ENCODE results near the gene EFCAB6. TPM values are rescaled to one million over a fixed set of nuclear protein-coding genes. Genes with fewer than 3 reads are reported as not detected.

The EFCAB6 gene
- total RNA-seq, 6 donors from 2014 or later = 2.4 to 94.3 (median 6.6) TPM

- H3K36me3 ChIP-seq = no peaks in the 10 kb centered on the region
- H3K27me3 ChIP-seq = no peaks in the 10 kb centered on the region
- WGBS, 2 donors = 80 to 81% methylated on average over 10 to 11 of the region's 11 CpGs
- H3K9me3 ChIP-seq = peaks cover 0 to 10% (median 0%) of the 10 kb centered on the region in 4 donors
- no peak overlapping the region for H3K4me3 ChIP-seq
- ATAC-seq (ENCODE audit: low FRiP score in 2 of 2) = no peak
- TF ChIP-seq POLR2AphosphoS5 (IDR thresholded peaks at IDR 0.05) (no peak), CTCF (IDR thresholded peaks at IDR 0.05) (no peak), POLR2A (IDR thresholded peaks at IDR 0.05) (no peak), EP300 (IDR thresholded peaks at IDR 0.05) (no peak)
- H3K27ac ChIP-seq = no peak overlapping the region
- no peaks in the 10 kb centered on the region for H3K4me1 ChIP-seq
- DNase-seq = peak in 1 of 2 donors; percentile 30
Measured at GRCh38 chr22:43555561-43556515, 256.3 kb downstream of the EFCAB6 start.

GRCh38 chr22:43554694-43555365, 257.3 kb downstream of the EFCAB6 start:
- no peak overlapping the region for H3K27ac ChIP-seq

GRCh38 chr22:43554259-43554636, 257.9 kb downstream of the EFCAB6 start:
- no peak overlapping the region for H3K27ac ChIP-seq
- H3K9me3 ChIP-seq = peaks cover 0 to 10% (median 0%) of the 10 kb centered on the region in 4 donors
- no peak for TF ChIP-seq CTCF (IDR thresholded peaks at IDR 0.05)
- no peak for TF ChIP-seq POLR2AphosphoS5 (IDR thresholded peaks at IDR 0.05)
- TF ChIP-seq EP300 (IDR thresholded peaks at IDR 0.05) = no peak
- no peak for TF ChIP-seq POLR2A (IDR thresholded peaks at IDR 0.05)
- 76 to 96% methylated on average over 6 of the region's 6 CpGs for WGBS, 2 donors
- H3K4me3 ChIP-seq = no peak overlapping the region
- no peaks in the 10 kb centered on the region for H3K36me3 ChIP-seq
- DNase-seq (no peak), ATAC-seq (ENCODE audit: low FRiP score in 2 of 2) (no peak)
- no peaks in the 10 kb centered on the region for H3K4me1 ChIP-seq
- H3K27me3 ChIP-seq = no peaks in the 10 kb centered on the region

More at GRCh38 chr22:43554694-43555365, 257.3 kb downstream of the EFCAB6 start:
- no peaks in the 10 kb centered on the region for H3K36me3 ChIP-seq
- ATAC-seq (ENCODE audit: low FRiP score in 2 of 2) (no peak), DNase-seq (peak in 1 of 2 donors; percentile 45)
- no peak overlapping the region for H3K4me3 ChIP-seq
- WGBS, 2 donors = 84 to 90% methylated on average over 17 of the region's 17 CpGs
- H3K9me3 ChIP-seq = peaks cover 0 to 10% (median 0%) of the 10 kb centered on the region in 4 donors
- no peaks in the 10 kb centered on the region for H3K27me3 ChIP-seq
- no peak for TF ChIP-seq POLR2AphosphoS5 (IDR thresholded peaks at IDR 0.05)
- TF ChIP-seq EP300 (IDR thresholded peaks at IDR 0.05) = no peak
- TF ChIP-seq CTCF (IDR thresholded peaks at IDR 0.05) = no peak
- no peak for TF ChIP-seq POLR2A (IDR thresholded peaks at IDR 0.05)
- no peaks in the 10 kb centered on the region for H3K4me1 ChIP-seq

GRCh38 chr22:43553451-43554258, 258.4 kb downstream of the EFCAB6 start:
- ATAC-seq (ENCODE audit: low FRiP score in 2 of 2) (no peak), DNase-seq (peak in 1 of 2 donors; percentile 26)
- no peaks in the 10 kb centered on the region for H3K27me3 ChIP-seq
- H3K4me1 ChIP-seq = no peaks in the 10 kb centered on the region
- TF ChIP-seq EP300 (IDR thresholded peaks at IDR 0.05) = no peak
- TF ChIP-seq CTCF (IDR thresholded peaks at IDR 0.05) = no peak
- TF ChIP-seq POLR2AphosphoS5 (IDR thresholded peaks at IDR 0.05) = no peak
- no peak for TF ChIP-seq POLR2A (IDR thresholded peaks at IDR 0.05)
- no peak overlapping the region for H3K27ac ChIP-seq
- WGBS, 2 donors = 88 to 94% methylated on average over 11 to 16 of the region's 16 CpGs
- H3K4me3 ChIP-seq = no peak overlapping the region
- peaks cover 0 to 9% (median 0%) of the 10 kb centered on the region in 4 donors for H3K9me3 ChIP-seq
- no peaks in the 10 kb centered on the region for H3K36me3 ChIP-seq
